H1 (cell line): ENCODE measurements around the gene DISC1. TPM values are rescaled to one million over a fixed set of nuclear protein-coding genes. Genes with fewer than 3 reads are reported as not detected.

Experiments used
- CTCF ChIA-PET: fragments of 300-600 bp; sonication (Branson Sonifier 250); formaldehyde crosslinking; loops from one replicate; lab custom pipeline; 2021; ENCODE audit not compliant: partially characterized antibody; lab: Charles Lee
- POLR2A ChIA-PET: fragments of 300-600 bp; sonication (Branson Sonifier 250); formaldehyde crosslinking; loops from one replicate; lab custom pipeline; 2021; ENCODE audit warnings: inconsistent platforms; ENCODE audit not compliant: partially characterized antibody; lab: Charles Lee
- DNase-seq, 2 experiments: peaks; one replicate each; pipeline versions ENCODE4 v3.0.0 to v3.0.0-alpha.2; 2010 to 2022; ENCODE audit warnings: low spot score in 2 of 2, low read depth in 1 of 2, mixed read lengths in 1 of 2
- FAIRE-seq: peaks from 2 replicates; lab custom pipeline; 2011; peaks lifted over from hg19 to GRCh38; lab: Jason Lieb, UNC
- H2AFZ ChIP-seq: 2 replicates; pipeline ENCODE4 v1.8.1; 2012; ENCODE audit warnings: low read length, inconsistent platforms
- H2AK5ac ChIP-seq: 2 replicates; pipeline ENCODE4 v1.6.1; 2013; ENCODE audit warnings: low read depth, low read length
- H2BK120ac ChIP-seq: replicated peaks from 2 replicates; pipeline ENCODE3; 2013; ENCODE audit warnings: low read depth, low read length, inconsistent platforms
- H2BK12ac ChIP-seq: 2 replicates; pipeline ENCODE4 v1.6.1; 2013; ENCODE audit warnings: low read depth, low read length
- H2BK15ac ChIP-seq: 2 replicates; pipeline ENCODE4 v1.6.1; 2013; ENCODE audit warnings: low read length
- H2BK20ac ChIP-seq: 2 replicates; pipeline ENCODE4 v1.6.1; 2013; ENCODE audit warnings: low read length
- H2BK5ac ChIP-seq: 2 replicates; pipeline ENCODE4 v1.6.1; 2013; ENCODE audit warnings: low read depth, low read length
- H3K14ac ChIP-seq: 2 replicates; pipeline ENCODE4 v1.6.1; 2013; ENCODE audit warnings: inconsistent platforms; ENCODE audit not compliant: insufficient read length
- H3K18ac ChIP-seq: 2 replicates; pipeline ENCODE4 v1.6.1; 2013; ENCODE audit warnings: low read length; ENCODE audit errors: extremely low read depth
- H3K23ac ChIP-seq: 2 replicates; pipeline ENCODE4 v1.6.1; 2013; ENCODE audit warnings: inconsistent platforms; ENCODE audit not compliant: insufficient read length
- H3K23me2 ChIP-seq: 2 replicates; pipeline ENCODE4 v1.6.1; 2013; ENCODE audit warnings: low read depth, low read length
- H3K27ac ChIP-seq: 2 replicates; pipeline ENCODE4 v1.6.1; 2011; ENCODE audit warnings: low read depth, low read length, inconsistent platforms
- H3K27me3 ChIP-seq, 4 experiments: replicated peaks in 1 of 4; 1 replicate in 1 of 4; 2 replicates in 3 of 4; pipeline versions ENCODE4 v1.6.1 to v1.8.1; 2011 to 2013; ENCODE audit warnings: low read length in 3 of 4, mild to moderate bottlenecking in 3 of 4, inconsistent platforms in 2 of 4, mixed read lengths in 2 of 4, moderate library complexity in 1 of 4; ENCODE audit not compliant: control insufficient read depth in 3 of 4, insufficient read depth in 3 of 4; ENCODE audit errors: extremely low read depth in 1 of 4
- H3K36me3 ChIP-seq, 4 experiments: 2 replicates each; pipeline versions ENCODE4 v1.6.1 to v1.8.1; 2011 to 2013; ENCODE audit warnings: mild to moderate bottlenecking in 4 of 4, low read length in 3 of 4, moderate library complexity in 2 of 4, control low read depth in 1 of 4, inconsistent platforms in 1 of 4; ENCODE audit not compliant: insufficient read depth in 4 of 4, control insufficient read depth in 2 of 4
- H3K4ac ChIP-seq: replicated peaks from 2 replicates; pipeline ENCODE3; 2013; ENCODE audit warnings: low read length, low read depth, mixed read lengths, inconsistent platforms; ENCODE audit not compliant: insufficient read length
- H3K4me1 ChIP-seq, 4 experiments: replicated peaks in 1 of 4; 1 replicate in 1 of 4; 2 replicates in 3 of 4; pipeline versions ENCODE4 v1.6.1 to v1.8.1; 2011 to 2013; ENCODE audit warnings: low read length in 3 of 4, inconsistent platforms in 2 of 4, mixed read lengths in 1 of 4; ENCODE audit not compliant: insufficient read depth in 4 of 4, control insufficient read depth in 3 of 4
- H3K4me2 ChIP-seq, 2 experiments: 2 replicates each; pipeline versions ENCODE4 v1.6.1 to v1.8.1; 2011 to 2013; ENCODE audit warnings: low read depth in 2 of 2, low read length in 2 of 2, control low read depth in 1 of 2, inconsistent platforms in 1 of 2, mild to moderate bottlenecking in 1 of 2; ENCODE audit not compliant: insufficient read depth in 1 of 2
- H3K4me3 ChIP-seq, 4 experiments: fragments of 200-600, 300-600 bp in 1 of 4; sonication (generic), shearing (Covaris generic), sonication (Bioruptor Twin) in 1 of 4; 2 replicates each; pipeline versions ENCODE4 v1.5.1 to v1.8.1; 2011 to 2016; ENCODE audit warnings: low read length in 4 of 4, low read depth in 3 of 4, control low read depth in 2 of 4, inconsistent platforms in 2 of 4, mild to moderate bottlenecking in 2 of 4, mixed read lengths in 1 of 4, moderate library complexity in 1 of 4; ENCODE audit not compliant: insufficient read depth in 2 of 4; ENCODE audit errors: extremely low read depth in 1 of 4
- H3K56ac ChIP-seq: replicated peaks from 2 replicates; pipeline ENCODE3; 2013; ENCODE audit warnings: low read depth, mild to moderate bottlenecking, mixed read lengths, low read length, inconsistent platforms; ENCODE audit not compliant: insufficient read length
- H3K79me1 ChIP-seq: 2 replicates; pipeline ENCODE4 v1.6.1; 2013; ENCODE audit warnings: low read depth, low read length, control low read depth
- H3K79me2 ChIP-seq, 2 experiments: 2 replicates each; pipeline versions ENCODE4 v1.6.1 to v1.8.1; 2012 to 2013; ENCODE audit warnings: low read length in 2 of 2, mild to moderate bottlenecking in 2 of 2, inconsistent platforms in 1 of 2; ENCODE audit not compliant: insufficient read depth in 2 of 2, control insufficient read depth in 1 of 2
- H3K9ac ChIP-seq, 4 experiments: replicated peaks in 1 of 4; 1 replicate in 1 of 4; 2 replicates in 3 of 4; pipeline versions ENCODE4 v1.6.1 to v1.8.1; 2011 to 2013; ENCODE audit warnings: low read depth in 3 of 4, low read length in 3 of 4, control low read depth in 2 of 4, mild to moderate bottlenecking in 2 of 4, moderate library complexity in 2 of 4, inconsistent platforms in 1 of 4; ENCODE audit errors: extremely low read depth in 1 of 4
- H3K9me3 ChIP-seq, 2 experiments: 2 replicates each; pipeline versions ENCODE4 v1.6.1 to v1.8.1; 2012 to 2013; ENCODE audit warnings: mild to moderate bottlenecking in 2 of 2, moderate library complexity in 2 of 2, control low read depth in 1 of 2, inconsistent platforms in 1 of 2, low read depth in 1 of 2, low read length in 1 of 2, mixed read lengths in 1 of 2; ENCODE audit not compliant: insufficient read depth in 2 of 2
- H4K20me1 ChIP-seq, 2 experiments: replicated peaks in 1 of 2; 2 replicates each; pipeline versions ENCODE3 to v1.8.1; 2011 to 2013; ENCODE audit warnings: inconsistent platforms in 2 of 2, low read length in 2 of 2, mild to moderate bottlenecking in 1 of 2; ENCODE audit not compliant: insufficient read depth in 2 of 2, control insufficient read depth in 1 of 2
- H4K5ac ChIP-seq: 2 replicates; pipeline ENCODE4 v1.6.1; 2013; ENCODE audit warnings: low read length, low read depth, mixed read lengths, inconsistent platforms; ENCODE audit not compliant: insufficient read length
- H4K8ac ChIP-seq: 2 replicates; pipeline ENCODE4 v1.8.0; 2013; ENCODE audit warnings: mild to moderate bottlenecking, moderate library complexity, low read length, inconsistent platforms; ENCODE audit not compliant: insufficient read depth; ENCODE audit errors: extremely low read depth
- H4K91ac ChIP-seq: replicated peaks from 2 replicates; pipeline ENCODE3; 2013; ENCODE audit warnings: low read length, mixed read lengths, inconsistent platforms; ENCODE audit not compliant: insufficient read length
- CHD2 ChIP-seq: IDR thresholded peaks from 2 replicates; pipeline ENCODE4 v1.6.1; 2012; ENCODE audit warnings: low read length, improper control_type of control experiment
- CTBP2 ChIP-seq: IDR thresholded peaks from 2 replicates; pipeline ENCODE4 v1.7.0; 2011; ENCODE audit warnings: borderline replicate concordance, mild to moderate bottlenecking, moderate library complexity, mixed read lengths, low read length; ENCODE audit not compliant: insufficient read depth, insufficient read length
- KDM4A ChIP-seq: IDR thresholded peaks from one replicate; pipeline ENCODE4 v1.7.1; 2012; ENCODE audit warnings: low read depth, mild to moderate bottlenecking, moderate library complexity, low read length, inconsistent platforms; ENCODE audit not compliant: severe bottlenecking
- KDM5A ChIP-seq: fragments of 200-600 bp; IDR thresholded peaks from 2 replicates; pipeline ENCODE4 v1.7.1; 2012; ENCODE audit warnings: mild to moderate bottlenecking, low read length, inconsistent platforms, mixed read lengths
- SP2 ChIP-seq: IDR thresholded peaks from 2 replicates; pipeline ENCODE4 v1.6.1; 2012; ENCODE audit warnings: mild to moderate bottlenecking, low read length, inconsistent platforms
- TBP ChIP-seq: IDR thresholded peaks from 2 replicates; pipeline ENCODE4 v1.6.1; 2011; ENCODE audit warnings: low read depth, low read length, improper control_type of control experiment
- WGBS, 2 experiments: shearing (Covaris generic) in 1 of 2; methylation state at CpG; one replicate each; pipeline versions ENCODE4 v1.1.6 to v1.1.7; 2013 to 2015; ENCODE audit warnings: low lambda C conversion rate in 2 of 2, mixed read lengths in 2 of 2, inconsistent platforms in 1 of 2, low coverage in 1 of 2, missing lambda C conversion rate in 1 of 2; ENCODE audit not compliant: insufficient replicate concordance in 2 of 2, insufficient coverage in 1 of 2, insufficient read length in 1 of 2; ENCODE audit errors: extremely low coverage in 1 of 2, missing lambda C conversion rate in 1 of 2; 5-methylcytosine and 5-hydroxymethylcytosine counted together
- polyA plus RNA-seq, 7 experiments: library from polyadenylated mRNA; depleted of rRNA in 3 of 7; stranded (reverse) in 5 of 7; unstranded in 2 of 7; fragments of >200 nt in 5 of 7; fragments of 200-250 nt in 2 of 7; gene quantifications; 1 replicate in 5 of 7; 2 replicates in 1 of 7; 4 replicates in 1 of 7; pipeline versions ENCODE4 v1.2.1 to v1.2.3, GENCODE V29; 2011 to 2013; ENCODE audit warnings: missing spikeins in 2 of 7, mixed read lengths in 2 of 7
- total RNA-seq: library from RNA; stranded (reverse); fragmentation: NEBNext Ultra II Directional; extraction: Animal tissue kit (Norgen Biotek cat#: 25700); gene quantifications from 2 replicates; pipeline ENCODE4 v1.2.1, GENCODE V29; 2021
- TF ChIP-seq, protein P1 (sequence below), 3 experiments: IDR thresholded peaks; 1 replicate in 2 of 3; 2 replicates in 1 of 3; pipeline versions ENCODE4 v1.5.1 to v1.6.1; 2011; ENCODE audit warnings: low read length in 3 of 3, mild to moderate bottlenecking in 3 of 3, inconsistent platforms in 2 of 3, low read depth in 1 of 3, moderate library complexity in 1 of 3; ENCODE audit not compliant: insufficient read depth in 1 of 3; ENCODE audit errors: control extremely low read depth in 1 of 3

The DISC1 gene
- total and polyA plus RNA-seq, 2 of the 8 experiments (the other 6 are each of a cell fraction or from before 2014, with no cell fraction given), result 1.1 to 3.5 TPM

DNA sequence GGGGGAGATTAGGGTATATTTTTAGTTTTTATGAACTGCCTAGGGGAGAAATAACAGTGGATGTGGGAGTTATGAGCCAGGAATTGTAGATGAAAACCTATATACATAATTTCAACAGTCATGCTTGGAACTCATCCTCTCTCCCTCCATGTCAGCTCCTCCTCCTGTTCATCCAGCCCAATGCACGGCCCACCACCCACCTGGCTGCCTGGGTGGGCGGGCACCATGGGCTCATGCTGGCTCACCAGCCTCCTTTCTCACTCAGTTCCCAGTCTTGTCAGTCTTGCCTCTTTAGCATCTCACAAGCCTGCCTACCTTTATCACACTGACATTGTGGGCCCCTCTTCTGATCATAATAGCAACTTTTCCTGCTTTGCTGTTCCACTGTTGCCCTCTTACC is 336.0 kb downstream of the DISC1 start:
- no peak for DNase-seq
- no peak overlapping the region for H3K23ac ChIP-seq
- H3K14ac ChIP-seq, result no peak overlapping the region
- no peak overlapping the region for H3K27ac ChIP-seq
- H3K4me2 ChIP-seq, result no peak overlapping the region
- no peak overlapping the region for H3K9ac ChIP-seq
- no peak overlapping the region for H2BK12ac ChIP-seq
- H2AFZ ChIP-seq, result no peak overlapping the region
- H3K79me2 ChIP-seq, result no peaks in the 10 kb centered on the region
- 0 out of 8 replicates have a peak, but pooled peaks cover 0 to 2% (median 0%) of the 10 kb centered on the region in 4 experiments for H3K36me3 ChIP-seq
- no peak overlapping the region for H2BK20ac ChIP-seq
- H3K27me3 ChIP-seq, result no peaks in the 10 kb centered on the region
- no peak overlapping the region for H3K4me3 ChIP-seq
- no peak overlapping the region for H3K18ac ChIP-seq
- H3K4ac ChIP-seq, result no peak overlapping the region
- FAIRE-seq, result no peak
- no peak overlapping the region for H2AK5ac ChIP-seq
- H3K56ac ChIP-seq, result no peak overlapping the region
- H4K91ac ChIP-seq, result no peak overlapping the region
- H3K79me1 ChIP-seq, result no peaks in the 10 kb centered on the region
- TF ChIP-seq CHD2 (no peak), SP2 (no peak), TBP (no peak), CTBP2 (no peak), KDM4A (no peak), KDM5A (no peak)
- TF ChIP-seq, protein P1, sequence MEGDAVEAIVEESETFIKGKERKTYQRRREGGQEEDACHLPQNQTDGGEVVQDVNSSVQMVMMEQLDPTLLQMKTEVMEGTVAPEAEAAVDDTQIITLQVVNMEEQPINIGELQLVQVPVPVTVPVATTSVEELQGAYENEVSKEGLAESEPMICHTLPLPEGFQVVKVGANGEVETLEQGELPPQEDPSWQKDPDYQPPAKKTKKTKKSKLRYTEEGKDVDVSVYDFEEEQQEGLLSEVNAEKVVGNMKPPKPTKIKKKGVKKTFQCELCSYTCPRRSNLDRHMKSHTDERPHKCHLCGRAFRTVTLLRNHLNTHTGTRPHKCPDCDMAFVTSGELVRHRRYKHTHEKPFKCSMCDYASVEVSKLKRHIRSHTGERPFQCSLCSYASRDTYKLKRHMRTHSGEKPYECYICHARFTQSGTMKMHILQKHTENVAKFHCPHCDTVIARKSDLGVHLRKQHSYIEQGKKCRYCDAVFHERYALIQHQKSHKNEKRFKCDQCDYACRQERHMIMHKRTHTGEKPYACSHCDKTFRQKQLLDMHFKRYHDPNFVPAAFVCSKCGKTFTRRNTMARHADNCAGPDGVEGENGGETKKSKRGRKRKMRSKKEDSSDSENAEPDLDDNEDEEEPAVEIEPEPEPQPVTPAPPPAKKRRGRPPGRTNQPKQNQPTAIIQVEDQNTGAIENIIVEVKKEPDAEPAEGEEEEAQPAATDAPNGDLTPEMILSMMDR (IDR thresholded peaks at IDR 0.05; ENCODE audit: control extremely low read depth in 1 of 3, insufficient read depth in 1 of 3, low read depth in 1 of 3, low read length in 3 of 3), result no peak
- no peak overlapping the region for H2BK15ac ChIP-seq
- H4K20me1 ChIP-seq, result no peaks in the 10 kb centered on the region
- WGBS, 2 experiments, result 77% methylated on average over 2 of the region's 2 CpGs; no CpG with 5 or more reads in 1 of the 2 experiments
- no peaks in the 10 kb centered on the region for H3K9me3 ChIP-seq
- H2BK5ac ChIP-seq, result no peak overlapping the region
- ChIA-PET POLR2A (no interaction called here), CTCF (interaction anchor here (0.8 to 0.9 kb wide), 3 partner anchors 9 to 79 kb away, joined by 3 to 4 read pairs (median 3); no protein-coding TSS in a partner anchor)
- H2BK120ac ChIP-seq, result no peak overlapping the region
- peaks cover 0 to 5% (median 0%) of the 10 kb centered on the region in 4 experiments; a peak in 1 of 7 replicates for H3K4me1 ChIP-seq
- H4K8ac ChIP-seq, result no peak overlapping the region
- H4K5ac ChIP-seq, result no peak overlapping the region
- H3K23me2 ChIP-seq, result no peaks in the 10 kb centered on the region
